HG02852 (cell line): ENCODE data around the gene SEMA3D.

Source experiments
- ATAC-seq: cut with Tn5 transposase; IDR thresholded peaks from one replicate; pipeline ENCODE4 v1.9.1; 2021; ENCODE audit warnings: mild to moderate bottlenecking, moderate library complexity; ENCODE audit not compliant: unreplicated experiment

Gene SEMA3D

GRCh38 chr7:85186521-85187241 lies at the start of gene SEMA3D:
TSS of gene SEMA3D (minus strand) at chr7:85187056. CDS start at chr7:85121891, 65,165 bp downstream.
- ATAC-seq, result peak; percentile 95

- no peak for ATAC-seq
Measured at GRCh38 chr7:85234730-85235129, 47.9 kb upstream of the SEMA3D start.

GRCh38 chr7:85232068-85232467 lies 45.2 kb upstream of the SEMA3D start:
- ATAC-seq, result no peak

DNA sequence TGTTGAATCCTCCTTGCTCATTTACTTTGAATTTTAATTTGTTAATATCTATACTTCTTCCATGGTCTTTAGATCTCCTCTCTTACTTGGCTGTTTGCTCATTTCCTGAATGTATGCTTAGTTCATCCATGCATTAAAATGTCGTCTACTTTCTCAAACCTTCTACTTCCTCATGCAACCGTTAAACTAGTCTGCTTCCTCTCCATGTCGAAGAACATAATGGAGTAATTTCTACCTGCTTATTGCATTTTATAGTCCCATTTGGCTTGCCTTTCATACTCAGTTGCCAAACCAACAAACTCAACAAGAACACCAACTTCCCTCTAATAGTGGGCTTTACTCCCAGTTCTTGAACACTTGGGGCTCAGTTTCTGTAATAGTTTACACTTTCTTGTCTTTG lies 43.8 kb upstream of the SEMA3D start:
- no peak for ATAC-seq

DNA sequence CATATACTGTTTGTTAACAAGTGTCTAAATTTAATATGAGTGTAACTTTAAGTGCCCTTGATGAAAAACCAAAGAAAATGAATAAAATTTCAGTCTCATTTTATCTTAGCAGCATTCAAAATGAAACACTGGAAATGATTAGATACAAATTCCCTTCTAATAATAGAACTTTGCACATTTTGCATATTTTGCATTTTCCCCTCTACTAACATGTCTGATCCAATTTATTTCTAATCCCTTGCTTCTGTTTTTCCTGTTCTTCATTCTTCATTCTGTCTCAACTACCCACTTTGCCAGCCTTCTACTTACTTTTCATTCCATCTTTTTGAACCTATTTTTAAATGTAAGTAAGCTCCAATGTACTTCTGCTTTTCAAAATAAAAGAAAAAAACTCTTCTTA lies 42.7 kb upstream of the SEMA3D start:
- no peak for ATAC-seq

DNA sequence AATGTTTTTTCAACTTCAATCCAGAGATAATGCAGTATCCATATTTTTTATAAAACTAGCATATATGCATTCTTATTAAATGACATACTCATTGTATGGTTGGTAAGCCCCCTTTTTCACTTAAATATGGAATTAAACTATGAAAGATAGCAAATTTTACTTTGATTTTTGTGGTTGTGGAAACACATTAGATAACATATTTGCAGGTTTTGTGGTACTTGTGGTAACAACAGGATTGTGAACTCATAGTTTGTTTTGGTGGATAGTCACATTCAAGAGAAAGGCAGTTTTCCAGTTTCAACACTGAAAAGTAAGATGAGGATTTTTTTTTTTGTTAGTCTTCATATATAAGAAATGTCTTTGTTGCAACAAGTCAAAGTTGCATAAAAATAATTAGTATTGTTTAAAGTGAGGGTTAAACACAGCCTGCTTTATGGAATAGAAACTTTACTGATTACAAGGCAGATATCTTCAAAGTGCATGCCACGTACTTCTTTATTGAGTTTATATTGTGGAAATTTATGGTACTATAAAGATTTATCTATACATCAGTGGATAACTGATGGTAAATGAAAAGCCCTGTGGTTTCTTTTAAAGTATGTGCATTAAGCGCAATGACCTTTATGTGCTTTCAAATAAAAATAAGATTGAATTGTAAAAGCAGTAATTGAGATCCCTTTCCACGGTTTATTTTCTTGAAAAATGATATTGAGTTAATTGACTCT lies 39.7 kb upstream of the SEMA3D start:
- ATAC-seq, result no peak

- no peak for ATAC-seq
Measured at GRCh38 chr7:85224171-85224570, 37.3 kb upstream of the SEMA3D start.

DNA sequence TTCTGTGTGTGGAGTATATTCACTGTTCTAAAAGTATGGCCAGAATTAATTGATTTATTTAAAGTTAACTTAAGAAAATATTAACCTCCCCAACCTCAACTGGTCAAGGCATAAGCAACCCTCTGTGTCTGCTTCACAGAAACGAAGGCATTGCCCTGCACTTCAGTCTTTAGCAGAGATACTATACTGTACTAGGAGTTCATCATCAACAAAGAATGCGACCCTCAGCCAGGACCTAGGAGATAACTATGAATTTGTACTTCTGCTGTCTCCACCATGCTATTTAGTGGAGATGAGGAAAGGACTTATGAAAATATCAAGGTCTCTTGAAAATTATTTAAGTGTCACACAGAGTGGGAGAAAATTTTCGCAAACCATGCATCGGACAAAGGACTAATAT lies 35.7 kb upstream of the SEMA3D start:
- no peak for ATAC-seq

DNA sequence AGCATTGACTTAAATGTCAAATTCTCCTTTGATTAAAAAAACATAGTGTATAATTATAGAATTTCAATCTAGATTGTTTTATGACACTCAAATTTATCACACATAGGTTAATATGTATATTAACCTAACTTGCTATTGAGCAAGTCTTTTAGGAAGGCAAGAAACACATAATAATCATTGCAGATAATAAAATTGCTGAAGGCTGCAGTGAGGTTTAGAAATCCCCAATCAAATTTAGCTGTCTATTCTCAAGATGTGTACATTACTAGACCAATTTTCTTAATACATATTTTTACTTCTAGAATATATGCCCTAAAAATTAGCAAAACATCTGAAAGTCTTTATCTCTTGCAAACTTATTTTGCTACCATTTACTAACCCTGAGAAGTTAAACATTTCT lies 34.9 kb upstream of the SEMA3D start:
- ATAC-seq, result no peak

GRCh38 chr7:85220651-85221050 lies 33.8 kb upstream of the SEMA3D start:
- ATAC-seq, result no peak

- no peak for ATAC-seq
Measured at GRCh38 chr7:85220023-85220422, 33.2 kb upstream of the SEMA3D start.

GRCh38 chr7:85217085-85217484 lies 30.2 kb upstream of the SEMA3D start:
- ATAC-seq, result no peak

GRCh38 chr7:85215098-85215497 lies 28.2 kb upstream of the SEMA3D start:
- ATAC-seq, result peak; percentile 96

DNA sequence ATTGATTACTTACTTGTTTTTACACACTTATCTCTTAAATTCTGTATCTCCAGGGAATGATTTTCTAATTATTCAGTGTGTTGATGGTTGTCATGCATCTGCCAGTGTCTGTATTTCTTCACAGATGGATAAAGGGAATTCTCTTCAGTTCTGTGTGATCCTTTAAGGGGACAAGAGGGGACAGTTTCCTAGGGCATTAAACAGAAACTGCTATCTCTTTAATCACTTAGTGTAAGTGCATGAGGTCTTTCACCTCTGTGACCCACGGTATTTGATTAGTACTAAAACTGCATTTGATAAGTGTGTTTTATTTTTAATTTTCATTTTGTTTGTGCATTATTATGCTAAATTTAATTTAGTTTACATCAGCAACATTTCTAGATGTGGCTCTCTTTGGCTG lies 26.6 kb upstream of the SEMA3D start:
- ATAC-seq, result no peak

DNA sequence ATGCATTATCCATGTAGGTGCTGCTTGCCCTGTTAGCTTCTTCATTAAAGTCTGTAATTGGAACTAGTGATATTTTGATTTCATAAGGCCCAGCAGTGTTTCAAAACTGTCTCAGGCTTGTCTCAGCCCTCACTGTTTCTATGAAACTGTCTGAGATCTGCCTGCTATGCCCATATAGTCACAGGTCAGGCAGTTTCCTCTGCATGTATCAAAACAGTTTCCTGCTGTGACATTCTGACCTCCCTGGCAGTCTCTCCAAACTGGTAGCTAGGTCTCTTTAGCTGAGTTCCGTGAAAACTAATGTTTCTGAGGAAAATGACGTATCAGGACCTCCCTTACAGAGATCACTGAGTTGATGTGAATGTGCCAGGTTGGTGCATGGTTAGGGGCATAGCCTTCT lies 18.9 kb upstream of the SEMA3D start:
- no peak for ATAC-seq

DNA sequence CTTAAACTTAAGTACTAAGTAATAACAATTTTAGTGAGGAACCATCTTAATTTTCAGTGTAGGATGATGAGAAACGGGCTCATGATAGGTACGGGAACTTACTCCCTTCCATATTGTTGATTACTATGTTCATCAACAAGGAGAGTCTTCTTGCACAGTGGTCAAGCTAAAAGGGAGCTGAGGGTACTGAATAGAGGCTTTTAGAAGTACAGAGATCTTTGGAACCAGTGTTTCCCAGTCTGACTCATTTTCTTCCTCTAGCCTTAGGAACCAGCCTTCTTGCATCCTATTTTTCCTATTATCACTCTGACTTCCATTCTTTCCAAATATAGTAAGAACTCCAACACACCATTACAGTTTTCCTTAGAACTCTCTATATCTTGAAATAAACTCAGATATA lies 17.6 kb upstream of the SEMA3D start:
- ATAC-seq, result no peak

DNA sequence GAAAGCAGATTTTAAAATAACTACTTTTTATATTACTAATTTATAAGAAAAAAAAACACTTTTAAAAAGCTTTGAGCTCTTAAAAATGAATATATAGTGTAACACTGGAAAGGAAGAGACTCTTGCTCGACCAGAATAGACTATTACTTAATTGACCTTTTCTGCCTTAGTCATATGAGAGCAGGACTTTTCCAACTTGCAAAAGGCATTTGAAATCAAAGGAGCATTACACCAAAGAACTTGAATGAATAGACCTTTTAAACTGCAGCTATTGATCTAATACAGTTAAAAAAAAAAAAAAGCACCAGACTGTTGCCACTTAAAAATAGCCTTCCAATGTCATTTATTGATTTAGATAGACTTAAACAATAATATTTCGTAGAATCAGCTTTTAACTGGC lies 17.2 kb upstream of the SEMA3D start:
- no peak for ATAC-seq

DNA sequence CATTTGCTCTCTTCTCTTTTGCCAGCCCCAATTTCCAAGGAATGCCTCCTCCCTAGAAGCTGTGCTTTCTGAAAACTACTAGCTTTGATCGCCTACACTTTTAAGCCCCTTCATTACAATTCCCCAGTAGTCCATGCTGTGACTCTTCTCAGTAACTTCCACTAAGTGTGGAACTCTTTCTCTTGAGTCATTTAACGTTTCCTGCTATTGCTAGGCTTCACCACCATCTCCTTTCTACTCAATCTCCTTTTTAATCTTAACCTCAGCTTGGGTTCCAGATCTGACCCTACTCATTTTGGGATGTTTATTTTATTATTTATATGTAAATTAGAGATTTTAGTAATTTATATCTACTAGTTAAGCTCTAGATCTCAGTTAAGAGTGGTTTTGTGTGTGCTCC lies 14.4 kb upstream of the SEMA3D start:
- no peak for ATAC-seq

DNA sequence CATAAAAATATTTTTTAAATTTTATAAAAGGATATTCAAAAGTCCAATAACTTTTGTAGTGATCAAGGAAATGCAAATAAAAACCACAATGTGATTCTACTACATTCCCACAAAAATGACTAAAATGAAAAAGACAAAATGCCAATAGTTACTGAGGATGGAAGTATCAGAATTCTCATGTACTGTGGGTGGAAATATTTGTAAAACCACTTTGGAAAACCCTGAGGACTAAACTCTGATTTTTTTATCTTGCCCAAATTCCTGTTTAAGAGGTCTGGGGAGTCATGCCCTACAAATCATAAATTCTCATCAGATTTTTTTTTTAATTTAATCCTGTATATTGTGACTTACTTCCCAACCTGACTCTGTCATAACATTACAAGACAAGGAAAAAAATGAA lies 9.8 kb upstream of the SEMA3D start:
- ATAC-seq, result no peak

DNA sequence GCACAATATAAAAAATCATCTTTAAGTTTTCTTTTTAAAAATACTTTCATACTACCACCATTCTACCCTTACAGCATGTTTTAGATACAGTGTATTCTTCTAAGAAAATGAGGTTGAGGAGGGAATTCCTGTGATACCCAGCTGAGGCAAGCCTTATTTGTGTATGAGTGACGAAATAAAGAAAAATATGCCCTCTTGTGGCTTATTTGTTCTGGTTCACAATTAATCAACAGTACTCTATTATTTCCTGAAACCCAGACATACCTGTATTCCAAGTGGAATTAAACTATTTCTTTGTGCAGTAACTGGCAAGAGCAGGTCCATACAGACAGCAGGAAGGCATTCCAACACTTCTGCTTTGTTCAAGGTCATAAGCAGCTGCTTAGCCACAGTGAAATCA lies 4.5 kb upstream of the SEMA3D start:
- ATAC-seq, result no peak

GRCh38 chr7:85186083-85186520 lies 754 bp downstream of the SEMA3D start:
- ATAC-seq, result peak; percentile 23

GRCh38 chr7:85185424-85186082 lies 1.3 kb downstream of the SEMA3D start:
- no peak for ATAC-seq
